ENCODE measurements around the gene PRDM16.

Gene PRDM16

GRCh38 chr1:3390291-3390690 is 321.3 kb downstream of the PRDM16 start:
- DNase-seq: no peak

- DNase-seq: no peak
These were observed 322.7 kb downstream of the PRDM16 start for GRCh38 chr1:3391711-3392110.

GRCh38 chr1:3393024-3393986 is 324.3 kb downstream of the PRDM16 start:
- DNase-seq: no peak

GRCh38 chr1:3393987-3394920 is 325.3 kb downstream of the PRDM16 start:
- no peak for DNase-seq

- DNase-seq: no peak
These were observed 327.4 kb downstream of the PRDM16 start for GRCh38 chr1:3396411-3396810.

- DNase-seq: no peak
These were observed 328.3 kb downstream of the PRDM16 start for GRCh38 chr1:3397311-3397710.

- no peak for DNase-seq
These were observed 329.6 kb downstream of the PRDM16 start for GRCh38 chr1:3398396-3399140.

GRCh38 chr1:3399732-3400131 is 330.7 kb downstream of the PRDM16 start:
- no peak for DNase-seq

GRCh38 chr1:3401585-3402257 is 332.7 kb downstream of the PRDM16 start:
- DNase-seq: no peak

GRCh38 chr1:3402258-3403010 is 333.4 kb downstream of the PRDM16 start:
- DNase-seq: no peak

- no peak for DNase-seq
These were observed 334.0 kb downstream of the PRDM16 start for GRCh38 chr1:3403011-3403345.

- DNase-seq: no peak
These were observed 334.6 kb downstream of the PRDM16 start for GRCh38 chr1:3403388-3404231.

GRCh38 chr1:3404301-3404700 is 335.3 kb downstream of the PRDM16 start:
- DNase-seq: no peak

- DNase-seq: no peak
These were observed 335.8 kb downstream of the PRDM16 start for GRCh38 chr1:3404801-3405200.

GRCh38 chr1:3405491-3405890 is 336.5 kb downstream of the PRDM16 start:
- no peak for DNase-seq

- no peak for DNase-seq
These were observed 337.2 kb downstream of the PRDM16 start for GRCh38 chr1:3405974-3406867.

GRCh38 chr1:3407021-3407420 is 338.0 kb downstream of the PRDM16 start:
- DNase-seq: no peak

- no peak for DNase-seq
These were observed 339.8 kb downstream of the PRDM16 start for GRCh38 chr1:3408751-3409266.
